G401.6 (cell line): ENCODE data around the gene CDH23.

Source experiments
- FAIRE-seq: peaks from 2 replicates; lab custom pipeline; 2012; peaks lifted over from hg19 to GRCh38; lab: Jason Lieb, UNC

The CDH23 gene

DNA sequence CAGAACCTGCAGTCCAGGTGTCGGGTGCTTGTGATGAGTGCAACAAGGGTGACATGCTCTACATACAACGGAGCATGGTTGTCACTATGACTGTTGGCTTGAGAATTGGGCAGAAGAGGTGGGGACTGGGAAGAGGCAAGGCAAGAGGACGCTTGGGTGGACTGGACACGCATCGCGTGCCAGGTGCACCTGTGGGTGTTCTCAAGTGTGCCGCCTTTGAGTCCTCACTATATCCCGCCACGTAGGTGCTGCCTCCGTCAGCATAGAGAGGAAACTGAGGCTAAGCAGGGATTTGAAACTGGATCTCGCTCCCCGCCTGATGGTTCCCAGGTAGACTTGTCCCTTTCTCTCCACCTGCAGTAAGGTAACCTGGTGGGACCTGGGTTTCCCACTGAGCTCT, 27.2 kb downstream of the CDH23 start:
- no peak for FAIRE-seq

DNA sequence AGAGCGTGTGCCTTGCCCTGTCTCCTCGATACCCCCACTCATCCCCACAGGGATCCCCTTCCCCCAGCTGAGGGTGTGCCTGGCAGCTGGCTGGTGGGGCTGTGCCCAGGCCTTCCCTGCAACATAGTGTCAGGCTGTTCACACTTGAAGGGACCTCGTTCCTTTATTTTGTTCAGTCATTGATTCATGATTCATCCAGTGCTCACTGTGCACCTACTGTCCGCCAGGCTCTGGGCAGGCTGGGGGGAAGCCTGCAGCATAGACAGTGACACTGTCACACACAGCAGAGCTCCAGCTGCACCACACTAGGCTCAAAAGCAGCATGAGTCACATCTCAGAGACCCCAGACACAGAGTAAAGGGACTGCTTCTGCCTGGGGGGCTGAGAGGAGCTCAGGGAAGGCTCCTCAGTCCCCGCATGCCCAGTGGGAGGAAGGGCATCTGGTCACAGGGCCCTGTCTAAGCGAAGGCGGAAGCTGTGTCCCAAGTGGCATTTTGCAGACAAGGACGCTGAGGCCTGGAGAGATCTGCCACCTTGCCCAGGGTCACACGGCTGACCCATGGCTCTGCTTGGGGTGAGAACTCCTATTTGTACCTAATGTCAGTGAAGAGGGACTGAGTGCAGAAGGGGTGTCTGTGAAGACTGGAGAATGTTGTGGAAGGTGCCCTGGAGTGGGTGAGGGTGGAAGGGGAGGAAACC, 27.9 kb downstream of the CDH23 start:
- FAIRE-seq: no peak

DNA sequence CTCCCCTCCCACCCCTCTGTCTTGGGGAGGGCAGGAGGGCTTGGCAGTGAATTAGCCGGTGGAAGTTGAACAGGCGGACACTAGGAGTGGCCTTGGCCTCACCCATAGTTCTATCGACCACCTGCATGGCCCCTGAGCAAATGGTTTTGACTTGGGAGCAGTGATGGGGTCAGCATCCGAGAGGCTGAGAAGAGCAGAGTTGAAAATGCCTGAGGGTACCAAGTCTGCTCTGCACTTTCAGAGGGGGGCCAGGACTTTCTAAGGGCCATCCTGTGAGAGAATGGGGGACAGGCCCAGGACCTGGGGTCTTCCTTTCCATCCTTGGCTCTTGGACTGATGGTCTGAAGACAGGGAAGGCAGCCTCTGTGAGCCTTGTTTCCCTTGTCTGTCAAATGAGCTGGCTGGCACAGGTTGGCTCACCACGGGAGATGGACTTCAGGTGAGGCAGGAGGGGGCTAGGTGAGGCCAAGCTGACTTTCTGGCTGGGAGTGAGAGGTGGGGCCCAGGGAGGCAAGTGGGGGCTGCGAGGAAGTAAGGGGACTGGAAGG, 29.4 kb downstream of the CDH23 start:
- no peak for FAIRE-seq

DNA sequence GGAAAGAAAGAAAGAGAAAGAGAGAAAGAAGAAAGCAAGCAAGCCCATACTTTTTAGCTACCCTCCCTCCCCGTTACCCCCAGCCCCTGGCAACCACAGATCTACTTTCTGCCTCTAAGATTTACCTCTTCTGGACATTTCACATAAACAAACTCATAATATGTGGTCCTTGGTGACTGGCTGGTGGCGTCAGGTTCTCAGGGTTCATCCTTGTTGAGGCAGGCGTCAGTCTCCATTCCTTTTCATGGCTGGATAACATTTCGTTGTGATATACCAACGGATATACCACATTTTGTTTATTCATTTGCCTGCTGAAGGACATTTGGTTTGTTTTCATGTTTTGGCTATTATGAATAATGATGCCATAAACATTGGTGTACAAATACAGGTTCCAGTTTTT, 30.5 kb downstream of the CDH23 start:
- FAIRE-seq: no peak

DNA sequence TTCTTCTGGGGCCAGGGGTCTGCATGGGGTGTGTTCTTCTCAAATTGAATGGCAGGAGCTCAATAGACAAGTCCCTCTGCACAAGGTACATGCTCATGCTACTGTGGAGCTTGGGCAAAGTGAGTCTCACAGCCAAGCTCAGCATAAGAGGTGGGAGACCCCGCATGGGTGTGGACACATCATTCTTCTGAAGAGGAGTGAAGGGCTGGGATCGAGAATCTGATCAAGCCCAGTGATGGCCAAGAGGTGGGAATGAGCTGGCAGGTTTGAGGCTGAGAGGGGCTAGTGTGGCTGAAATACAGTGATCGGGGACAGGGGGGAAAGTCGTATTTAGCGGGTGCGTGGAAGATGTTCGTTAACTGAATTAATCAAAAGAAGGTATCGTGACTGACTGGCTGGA, 32.6 kb downstream of the CDH23 start:
- FAIRE-seq: no peak

DNA sequence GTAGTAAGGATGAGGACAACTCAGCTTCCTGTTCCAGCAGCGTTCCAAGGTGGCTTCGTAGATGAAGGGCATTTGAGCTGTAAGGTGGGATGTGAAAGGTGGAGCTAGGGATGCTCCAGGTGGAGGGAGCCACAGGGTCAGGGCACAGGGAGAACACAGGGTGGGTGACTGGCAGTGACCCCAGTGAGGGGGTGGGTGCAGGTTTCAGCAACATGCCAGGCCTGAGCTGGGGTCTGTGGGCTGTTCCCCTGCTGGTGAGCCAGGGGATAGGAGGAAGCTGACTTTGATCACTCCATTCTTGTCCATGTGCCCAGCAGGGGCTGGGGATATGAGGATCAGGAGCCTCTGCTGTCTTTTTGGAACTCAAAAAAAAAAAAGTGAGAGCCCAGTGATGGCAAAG, 33.2 kb downstream of the CDH23 start:
- FAIRE-seq: no peak

DNA sequence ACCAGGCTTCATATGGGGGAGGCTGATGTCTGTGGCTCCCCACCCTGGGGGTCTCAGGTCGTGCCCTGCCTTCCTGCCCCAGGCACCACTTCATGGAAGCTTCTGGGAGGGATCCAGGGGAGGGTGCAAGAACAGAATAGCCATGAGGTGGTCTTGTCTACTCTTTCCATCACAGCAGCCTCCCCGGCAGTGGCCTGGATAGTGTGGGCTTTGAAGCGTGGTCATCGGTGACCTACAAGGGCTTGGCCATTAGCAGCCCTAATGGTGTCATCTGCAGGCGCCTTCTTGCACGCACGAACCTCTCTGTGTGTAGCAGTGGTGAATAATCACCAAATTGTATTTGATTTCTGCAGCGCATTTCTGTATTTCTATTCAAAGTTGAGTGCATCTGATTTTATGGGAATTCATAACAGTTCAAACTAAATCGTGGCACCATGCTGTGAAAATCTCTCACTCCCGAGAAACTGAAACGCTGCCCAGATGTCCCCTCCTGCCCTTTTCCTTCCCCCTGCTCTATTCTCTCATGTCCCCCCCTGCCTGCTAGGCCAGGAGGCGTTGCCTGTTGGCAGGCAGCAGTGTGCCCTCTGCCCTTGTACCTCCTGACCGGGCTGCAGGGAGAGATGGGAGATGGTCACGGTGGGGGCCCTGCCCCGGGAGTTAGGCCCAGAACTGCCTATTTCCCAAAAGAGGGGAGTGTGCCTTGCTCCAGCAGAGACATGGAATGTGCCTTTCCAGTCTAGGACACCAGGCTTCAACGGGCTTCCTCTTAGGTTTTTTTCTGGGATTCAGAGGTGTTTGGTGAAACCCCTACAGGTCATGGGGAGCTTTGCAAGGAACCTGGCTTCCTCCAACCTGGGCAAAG, 34.8 kb downstream of the CDH23 start:
- FAIRE-seq: no peak

DNA sequence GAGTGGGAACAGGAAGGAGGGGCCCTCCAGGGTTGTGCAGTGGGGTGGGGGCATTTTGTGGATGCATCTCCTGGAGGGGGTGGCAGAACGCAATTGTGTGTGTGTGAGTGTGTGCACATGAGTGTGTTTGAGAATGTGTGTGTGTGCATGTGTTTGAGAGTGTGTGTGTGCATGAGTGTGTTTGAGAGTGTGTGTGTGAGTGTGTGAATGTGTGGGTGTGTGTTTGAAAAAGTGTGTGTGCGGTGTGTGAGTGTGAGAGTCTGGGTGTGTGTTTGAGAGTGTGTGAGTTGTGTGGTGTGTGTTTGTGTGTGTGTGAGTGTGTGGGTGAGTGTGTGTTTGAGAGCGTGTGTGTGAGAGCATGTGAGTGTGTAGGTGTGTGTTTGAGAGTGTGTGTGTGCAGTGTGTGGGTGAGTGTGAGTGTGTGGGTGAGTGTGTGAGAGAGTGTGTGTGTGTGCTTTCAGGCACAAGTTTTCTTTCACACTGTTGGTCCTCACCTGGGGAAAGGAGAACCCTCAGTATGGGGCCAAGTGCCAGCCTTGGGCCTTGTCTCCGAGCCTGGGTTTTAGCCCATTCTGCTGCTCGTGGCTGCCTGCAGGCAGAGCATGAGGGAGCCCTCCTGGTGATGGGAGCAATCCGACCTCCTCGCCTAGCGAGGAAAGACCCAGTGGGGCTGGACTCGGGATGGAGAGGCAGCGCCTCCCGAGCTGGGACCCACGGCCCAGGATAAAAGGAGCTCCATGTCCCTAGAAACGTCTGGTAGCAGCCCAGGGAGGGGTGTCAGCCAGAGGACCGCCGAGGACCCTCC, 35.6 kb downstream of the CDH23 start:
- no peak for FAIRE-seq

DNA sequence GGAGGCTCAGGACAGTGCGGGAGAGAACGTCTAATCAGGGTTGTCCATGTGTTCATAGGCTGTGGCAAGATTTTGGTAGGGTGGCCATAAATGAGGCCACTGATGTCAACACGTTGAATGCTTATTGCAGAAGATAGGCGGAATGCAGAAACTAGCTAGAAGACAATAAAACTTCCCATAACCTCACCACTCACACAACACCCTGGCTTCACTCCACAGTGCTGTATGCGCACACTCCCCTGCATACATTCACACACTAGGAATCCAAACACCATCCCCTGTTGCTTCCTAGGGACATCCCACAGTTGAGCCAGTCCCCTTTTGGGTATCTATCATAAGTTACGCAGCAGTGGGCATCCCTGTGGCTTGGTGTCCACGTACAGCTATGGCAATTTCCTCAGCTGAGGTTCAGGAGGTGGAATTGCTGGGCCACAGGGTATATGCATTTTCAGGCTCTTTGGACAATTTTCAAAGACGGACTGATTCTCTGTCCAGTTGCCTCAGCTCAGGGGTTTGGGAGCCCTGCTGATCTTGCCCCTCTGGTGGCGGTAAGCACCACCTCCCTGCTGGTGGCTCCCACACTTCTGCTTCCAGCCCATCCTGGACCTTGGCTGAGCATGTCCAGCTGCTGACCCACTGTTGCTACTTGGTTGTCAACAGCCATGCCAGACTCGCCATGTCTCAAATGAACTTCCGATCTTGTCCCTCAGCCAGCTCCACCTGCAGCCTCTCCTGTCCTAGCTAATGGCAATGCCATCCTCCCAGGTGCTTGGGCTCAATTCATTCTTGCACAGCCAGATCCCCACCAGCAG, 36.4 kb downstream of the CDH23 start:
- FAIRE-seq: no peak

DNA sequence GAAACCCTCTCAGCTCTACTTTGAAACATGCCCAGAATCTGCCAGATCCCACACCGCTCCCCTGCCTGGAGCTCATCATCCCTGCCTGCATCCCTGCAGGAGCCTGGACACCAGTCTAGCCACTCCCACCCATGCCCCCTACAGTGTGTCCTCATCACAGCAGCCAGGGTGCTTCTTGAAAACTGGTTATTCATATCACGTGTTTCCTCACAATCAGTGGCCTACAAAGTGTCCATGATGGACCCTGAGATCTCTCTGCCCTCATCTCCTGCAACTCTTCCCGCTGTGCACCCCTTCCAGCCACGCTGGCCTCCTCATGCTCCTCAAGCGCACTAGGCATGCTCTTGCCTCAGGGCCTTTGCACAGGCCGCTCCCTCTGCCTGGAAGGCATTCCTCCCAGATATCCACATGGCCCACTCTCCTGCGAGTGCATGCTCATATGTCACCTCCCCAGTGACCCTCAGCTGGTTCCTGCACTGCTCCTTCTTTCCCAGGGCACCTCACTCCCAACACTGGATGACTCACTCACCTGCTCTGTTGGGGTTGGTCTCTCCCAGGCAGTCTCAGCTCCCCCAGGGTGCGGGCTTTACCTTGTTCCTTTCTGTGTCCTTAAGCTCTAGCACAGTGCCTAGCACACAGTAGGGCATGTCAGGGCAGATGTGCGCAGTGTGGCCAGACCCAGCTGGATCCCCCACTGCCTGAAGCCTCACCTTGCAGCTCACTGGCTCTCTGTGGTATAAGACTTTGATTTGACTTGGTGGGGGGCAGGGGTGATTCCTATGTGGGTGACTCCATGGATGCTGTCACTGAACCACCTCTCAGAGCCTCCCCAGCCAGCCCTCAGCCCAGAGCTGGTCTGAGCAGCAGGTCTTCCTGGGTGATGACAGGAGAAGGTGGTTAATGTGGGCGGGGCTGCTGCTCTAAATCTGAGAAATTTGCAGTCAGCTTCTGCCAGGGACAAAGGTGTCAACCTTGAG, 37.3 kb downstream of the CDH23 start:
- FAIRE-seq: no peak

DNA sequence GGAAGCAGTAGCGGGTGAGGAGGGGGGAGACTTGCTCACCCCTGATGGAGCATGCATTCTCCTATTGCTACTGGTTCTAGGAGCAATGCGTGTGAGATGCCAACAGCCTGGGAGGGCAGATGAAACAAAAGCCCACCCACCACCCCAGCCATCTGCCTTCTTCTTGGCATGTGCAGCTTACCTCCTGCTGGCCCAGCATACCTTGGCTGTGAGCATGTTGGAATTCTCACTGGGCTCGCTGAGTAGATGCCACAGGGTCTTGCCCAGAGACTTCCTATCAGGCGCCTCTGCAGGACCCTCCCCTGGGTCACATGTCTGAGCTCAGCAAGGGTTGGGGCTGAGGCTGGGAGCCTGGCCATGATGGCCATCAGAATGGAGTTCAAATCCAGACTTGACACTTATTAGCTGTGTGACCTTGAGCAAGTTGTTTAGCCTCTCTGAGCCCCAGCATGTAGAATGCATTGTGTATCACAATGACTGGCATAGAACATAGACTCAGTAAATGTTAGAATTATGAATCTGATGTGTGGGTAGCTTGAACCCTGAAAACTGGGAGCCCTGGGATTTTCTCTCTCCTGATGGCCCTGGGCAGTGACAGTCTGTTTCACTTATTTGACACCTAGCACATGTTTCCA, 38.2 kb downstream of the CDH23 start:
- no peak for FAIRE-seq

DNA sequence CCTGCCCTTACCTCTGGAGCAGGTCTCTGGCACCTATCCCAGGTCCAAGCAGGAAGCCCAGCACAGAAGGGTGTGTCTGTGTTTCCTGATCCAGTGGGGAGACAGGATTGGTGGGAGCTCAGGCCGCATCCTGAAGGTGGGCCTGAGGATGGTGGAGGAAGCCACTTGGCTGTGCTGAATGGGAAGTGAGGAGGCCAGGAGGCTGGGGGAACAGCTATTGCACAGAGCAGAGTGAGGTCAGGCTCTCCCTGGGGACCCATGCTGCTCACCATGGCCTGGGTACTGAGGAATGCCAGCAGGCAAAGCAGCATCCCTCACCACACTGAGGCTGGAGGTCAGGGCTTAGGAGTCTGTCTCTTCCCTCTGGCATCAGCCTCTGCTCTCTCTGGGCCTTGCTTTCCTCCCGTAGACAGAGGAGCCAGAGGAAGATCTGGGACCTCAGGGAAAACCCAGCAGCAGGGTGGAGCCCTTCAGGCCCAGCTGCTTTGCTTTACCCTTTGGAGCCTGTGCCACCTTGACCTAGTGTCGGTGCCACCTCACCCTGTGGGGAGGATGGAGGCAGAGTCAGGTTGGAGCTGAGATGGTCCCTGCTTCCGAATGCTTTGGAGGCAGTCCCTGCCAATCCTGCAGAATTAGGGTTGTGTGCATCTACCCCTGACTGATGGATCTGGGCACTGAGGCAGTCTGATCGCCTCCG, 39.0 kb downstream of the CDH23 start:
- FAIRE-seq: no peak

DNA sequence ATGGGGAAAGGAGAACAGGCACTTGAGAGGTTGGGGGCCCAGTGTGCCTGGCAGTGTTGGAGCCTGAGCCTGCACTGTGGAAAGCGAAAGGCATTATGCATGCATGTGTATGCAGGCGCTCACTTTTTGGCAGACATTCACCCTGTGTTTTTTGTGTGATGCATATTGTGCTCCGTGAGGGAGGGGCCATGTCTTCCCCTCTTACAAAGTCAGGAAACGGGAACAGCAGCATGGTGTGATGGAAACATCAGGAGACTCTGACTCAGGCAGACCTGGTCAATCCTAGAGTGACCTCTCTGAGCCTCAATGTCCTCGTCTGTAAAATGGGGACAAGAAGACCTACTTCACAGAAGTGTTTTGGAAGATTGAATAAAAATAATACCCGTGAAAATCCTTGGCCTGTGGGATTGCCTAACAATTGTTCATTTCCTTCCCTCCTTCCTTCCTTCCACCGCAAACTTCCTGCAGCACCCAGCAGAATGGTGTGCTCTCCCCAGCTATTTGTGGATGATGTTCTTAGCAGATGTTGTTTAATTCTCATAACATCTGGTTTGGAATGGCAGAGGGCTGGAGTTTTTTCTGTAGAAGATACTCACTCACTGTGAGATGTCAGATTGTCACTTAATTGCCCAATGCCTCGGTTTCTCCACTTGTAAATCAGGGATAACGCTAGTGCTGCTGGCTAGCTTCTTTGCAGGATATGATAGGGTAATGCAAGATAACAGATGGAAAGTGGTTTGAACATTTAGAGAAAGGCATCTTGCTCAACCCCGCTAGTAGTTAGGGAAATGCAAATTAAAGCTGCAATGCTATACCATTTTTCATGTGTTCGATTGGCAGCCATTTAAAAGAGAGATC, 39.8 kb downstream of the CDH23 start:
- no peak for FAIRE-seq

DNA sequence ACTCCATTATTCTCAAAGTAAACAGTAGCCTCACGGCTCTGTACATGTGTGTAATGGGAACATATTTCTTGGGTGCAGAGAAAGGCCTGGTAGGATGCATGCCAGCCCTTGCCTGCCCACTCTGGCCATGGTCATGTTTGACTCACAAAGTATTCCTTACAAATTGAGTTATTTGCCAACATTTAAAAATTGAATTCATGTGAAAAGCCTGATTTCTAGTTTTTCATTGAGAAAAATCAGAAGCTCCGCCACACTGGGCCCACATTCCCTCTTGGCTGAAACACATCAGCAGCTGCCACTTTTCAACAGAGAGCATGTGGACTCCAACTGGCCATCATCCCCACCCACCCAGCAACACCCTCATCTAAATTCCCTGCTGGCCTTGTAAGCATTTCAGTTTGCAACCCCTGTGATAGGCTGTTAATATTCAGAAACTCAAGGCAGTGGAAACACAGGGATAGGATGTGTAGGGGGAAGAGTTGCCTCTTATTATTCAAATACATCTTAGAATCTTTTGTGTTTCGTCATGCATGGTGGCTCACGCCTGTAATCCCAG, 40.9 kb downstream of the CDH23 start:
- FAIRE-seq: no peak

DNA sequence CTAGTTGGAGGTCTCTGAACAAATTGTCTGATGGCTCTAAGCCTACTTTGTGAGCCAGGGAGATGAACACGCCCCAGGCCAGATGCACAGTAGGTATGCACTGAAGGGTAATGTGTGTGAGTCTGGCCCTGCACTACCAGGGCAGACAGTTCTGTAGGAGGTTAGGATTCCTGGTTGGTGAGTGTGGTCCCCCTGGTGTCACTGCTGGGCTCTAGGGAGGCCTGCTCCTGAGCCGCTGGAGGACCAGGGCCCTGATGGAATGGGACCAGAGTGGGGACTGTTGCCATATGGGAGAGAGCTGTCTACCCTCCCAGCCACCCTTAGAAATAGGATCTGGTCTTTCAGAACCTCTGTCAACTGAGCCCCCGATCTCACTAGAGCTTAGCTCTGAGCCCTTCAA, 42.0 kb downstream of the CDH23 start:
- no peak for FAIRE-seq

DNA sequence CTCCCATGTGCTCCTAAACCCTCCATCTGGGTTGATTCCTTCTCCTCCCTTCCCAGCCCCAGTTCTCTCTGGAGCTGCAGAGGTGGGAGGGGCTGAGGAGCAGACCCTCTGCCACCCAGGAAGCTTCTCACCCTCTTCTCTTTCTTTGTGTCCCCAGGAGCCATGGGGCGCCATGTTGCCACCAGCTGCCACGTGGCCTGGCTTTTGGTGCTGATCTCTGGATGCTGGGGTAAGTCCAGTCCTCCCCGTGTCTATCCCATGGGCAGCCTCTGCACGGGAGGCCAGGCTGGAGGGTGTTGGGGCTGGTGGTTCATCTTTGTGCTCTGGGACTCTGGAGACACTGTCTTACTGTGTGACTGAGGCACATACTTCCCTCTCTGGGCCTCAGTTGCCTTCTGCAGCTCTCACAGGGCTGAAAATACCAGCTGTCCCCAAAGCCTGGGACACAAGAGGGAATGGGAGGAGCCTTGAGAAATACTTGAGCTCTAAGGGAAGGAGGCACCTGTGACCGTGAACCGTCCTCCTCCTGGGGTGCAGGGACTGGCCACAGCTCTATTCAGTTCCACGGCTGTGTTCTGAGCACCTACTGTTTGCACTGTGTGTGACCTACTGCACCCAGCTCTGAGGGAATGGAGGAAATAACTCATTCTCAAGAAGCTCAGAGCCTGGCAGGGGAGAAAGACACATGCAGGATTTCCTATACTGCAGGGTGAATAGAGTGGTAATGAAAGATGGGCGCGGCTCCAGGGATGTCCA, 43.1 kb downstream of the CDH23 start:
- no peak for FAIRE-seq

DNA sequence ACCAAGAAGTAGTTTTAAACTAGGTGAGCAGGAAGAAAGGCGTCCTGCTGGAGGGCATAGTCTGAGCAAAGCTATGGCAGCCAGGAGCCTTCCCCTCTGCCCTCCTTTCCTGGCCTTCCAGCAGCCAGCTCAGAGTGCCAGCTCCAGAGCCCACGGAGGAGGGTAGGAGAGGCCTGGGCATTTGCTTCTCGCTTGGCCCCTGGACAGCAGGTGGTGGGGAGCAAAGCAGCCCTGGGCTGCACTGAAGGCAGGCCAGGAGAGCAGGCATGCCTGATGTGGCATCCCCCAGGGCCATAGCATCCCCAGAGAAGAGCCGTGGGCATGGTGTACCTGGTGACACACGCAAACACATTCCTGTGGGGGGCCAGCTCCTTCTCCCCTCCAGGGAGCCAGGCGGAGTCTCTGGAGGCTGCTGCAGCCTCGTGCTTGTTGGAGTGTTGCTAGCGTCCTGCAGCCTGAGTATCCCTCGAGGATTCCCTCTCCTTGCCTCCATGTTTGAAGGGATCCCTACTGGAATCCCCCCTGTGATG, 43.9 kb downstream of the CDH23 start:
- FAIRE-seq: no peak
